Activated CD8-positive, alpha-beta T cell treated with anti-CD3 and anti-CD28 coated beads for 36 hours (primary cell): Measurements from ENCODE around the gene LRRC45. TPM values are rescaled to one million over a fixed set of nuclear protein-coding genes. Genes with fewer than 3 reads are reported as not detected.

Experiments used
- ATAC-seq: fragments of 200-7000 bp; cut with Tn5 transposase; one replicate; pipeline ENCODE4 v1.10.0; 2021; ENCODE audit warnings: mild to moderate bottlenecking, moderate library complexity
- CTCF ChIA-PET: fragments of 350-600 bp; sonication (Branson Sonifier 250); formaldehyde crosslinking; loops from one replicate; lab custom pipeline; 2021; ENCODE audit warnings: antibody characterized with exemption; lab: Charles Lee
- POLR2A ChIA-PET: fragments of 350-600 bp; sonication (Branson Sonifier 250); formaldehyde crosslinking; loops from one replicate; lab custom pipeline; 2021; ENCODE audit warnings: antibody characterized with exemption; lab: Charles Lee
- DNase-seq: peaks from one replicate; pipeline ENCODE4 v3.0.0-alpha.2; 2020
- H3K27ac Mint-ChIP-seq: one replicate; pipeline ENCODE4 v1.8.0; 2021; ENCODE audit warnings: mild to moderate bottlenecking, mixed read lengths
- H3K27me3 Mint-ChIP-seq: one replicate; pipeline ENCODE4 v1.8.0; 2021; ENCODE audit warnings: mixed read lengths
- H3K36me3 Mint-ChIP-seq: one replicate; pipeline ENCODE4 v1.8.0; 2021; ENCODE audit warnings: low read depth, mixed read lengths
- H3K4me1 Mint-ChIP-seq: one replicate; pipeline ENCODE4 v1.8.0; 2021; ENCODE audit warnings: low read depth, mixed read lengths
- H3K4me3 Mint-ChIP-seq: one replicate; pipeline ENCODE4 v1.8.0; 2021; ENCODE audit warnings: mild to moderate bottlenecking, moderate library complexity, mixed read lengths
- H3K9me3 Mint-ChIP-seq: one replicate; pipeline ENCODE4 v1.8.0; 2021; ENCODE audit warnings: mixed read lengths
- intact Hi-C: fragments of 100-400 bp; cut with micrococcal nuclease; formaldehyde crosslinking; loops from one replicate; pipeline ENCODE4 v1.10.0; 2022
- total RNA-seq, 2 experiments: library from RNA; stranded (reverse); gene quantifications; one replicate each; pipeline ENCODE4 v1.2.3, GENCODE V29; 2021
- TF ChIP-seq, protein P1 (sequence below): fragments of 200-600 bp; IDR thresholded peaks from one replicate; pipeline ENCODE4 v1.8.0; 2022; ENCODE audit warnings: antibody characterized with exemption, mild to moderate bottlenecking

LRRC45 gene
- total RNA-seq, 2 experiments from 2014 or later: 12.9 TPM

DNA sequence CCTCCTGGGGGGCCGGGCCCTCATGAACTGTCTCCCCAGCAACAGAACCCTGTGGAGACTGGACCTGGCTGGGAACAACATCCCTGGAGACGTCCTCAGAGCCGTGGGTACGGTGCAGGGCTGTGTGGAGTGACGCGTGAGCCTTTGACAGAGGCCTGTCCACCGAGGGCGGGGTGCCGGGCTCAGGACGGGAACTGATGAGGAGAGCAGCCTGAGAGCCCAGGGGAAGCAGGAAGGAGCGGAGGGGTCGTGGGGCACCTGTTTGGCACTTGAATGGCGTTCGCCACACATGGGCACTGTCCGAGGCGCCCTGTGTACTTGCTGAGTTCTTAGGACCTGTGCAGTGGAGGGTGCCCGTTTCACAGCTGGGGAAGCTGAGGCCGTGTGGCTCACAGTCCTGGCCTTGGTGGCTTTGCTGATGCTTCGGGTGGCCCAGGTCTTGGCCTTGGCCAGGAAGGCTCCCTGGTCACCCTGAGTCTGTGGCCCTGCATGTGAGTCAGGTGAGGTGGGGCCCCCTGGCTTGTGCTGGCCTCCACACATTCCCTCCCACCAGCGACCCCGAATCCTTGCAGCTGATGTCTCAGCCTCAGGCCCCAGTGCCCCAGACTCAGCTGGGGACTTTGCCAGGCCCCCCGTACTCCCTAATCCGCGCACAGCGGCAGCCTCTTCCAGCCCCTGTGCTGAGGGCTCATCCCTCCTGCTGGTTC, 2.4 kb downstream of the LRRC45 start:
- H3K9me3 Mint-ChIP-seq: no peaks in the 10 kb centered on the region
- no peak for DNase-seq
- H3K27me3 Mint-ChIP-seq: no peaks in the 10 kb centered on the region
- H3K4me3 Mint-ChIP-seq: no peak overlapping the region
- TF ChIP-seq, protein P1, sequence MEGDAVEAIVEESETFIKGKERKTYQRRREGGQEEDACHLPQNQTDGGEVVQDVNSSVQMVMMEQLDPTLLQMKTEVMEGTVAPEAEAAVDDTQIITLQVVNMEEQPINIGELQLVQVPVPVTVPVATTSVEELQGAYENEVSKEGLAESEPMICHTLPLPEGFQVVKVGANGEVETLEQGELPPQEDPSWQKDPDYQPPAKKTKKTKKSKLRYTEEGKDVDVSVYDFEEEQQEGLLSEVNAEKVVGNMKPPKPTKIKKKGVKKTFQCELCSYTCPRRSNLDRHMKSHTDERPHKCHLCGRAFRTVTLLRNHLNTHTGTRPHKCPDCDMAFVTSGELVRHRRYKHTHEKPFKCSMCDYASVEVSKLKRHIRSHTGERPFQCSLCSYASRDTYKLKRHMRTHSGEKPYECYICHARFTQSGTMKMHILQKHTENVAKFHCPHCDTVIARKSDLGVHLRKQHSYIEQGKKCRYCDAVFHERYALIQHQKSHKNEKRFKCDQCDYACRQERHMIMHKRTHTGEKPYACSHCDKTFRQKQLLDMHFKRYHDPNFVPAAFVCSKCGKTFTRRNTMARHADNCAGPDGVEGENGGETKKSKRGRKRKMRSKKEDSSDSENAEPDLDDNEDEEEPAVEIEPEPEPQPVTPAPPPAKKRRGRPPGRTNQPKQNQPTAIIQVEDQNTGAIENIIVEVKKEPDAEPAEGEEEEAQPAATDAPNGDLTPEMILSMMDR: no peak
- CTCF ChIA-PET: interaction anchor here (1.0 to 1.9 kb wide), 2 partner anchors 12 to 66 kb away, joined by 3 to 7 read pairs; partner anchors contain the start of gene DCXR
- H3K4me1 Mint-ChIP-seq: peaks cover 18% of the 10 kb centered on the region
- no peak for ATAC-seq
- intact Hi-C loops: loop anchor here (10.0 kb wide), 1 partner anchor 129 kb away; no protein-coding TSS in a partner anchor
- POLR2A ChIA-PET: interaction anchor here (1.7 kb wide), 1 partner anchor 10 kb away, joined by 6 read pairs; no protein-coding TSS in a partner anchor
- H3K27ac Mint-ChIP-seq: no peak overlapping the region
- H3K36me3 Mint-ChIP-seq: peaks cover 2% of the 10 kb centered on the region

- peaks cover 11% of the 10 kb centered on the region for H3K4me1 Mint-ChIP-seq
- H3K4me3 Mint-ChIP-seq: no peak overlapping the region
- intact Hi-C loops: loop anchor here (10.0 kb wide), 1 partner anchor 127 kb away; no protein-coding TSS in a partner anchor
- DNase-seq (no peak), ATAC-seq (no peak)
- ChIA-PET CTCF (interaction anchor here (0.9 to 2.4 kb wide), 4 partner anchors 9 to 126 kb away, joined by 3 to 6 read pairs (median 4); partner anchors contain the start of gene DCXR), POLR2A (interaction anchor here (0.9 kb wide), 1 partner anchor 325 kb away, joined by 3 read pairs; the partner anchor contains the start of gene MRPL12)
- H3K9me3 Mint-ChIP-seq: no peaks in the 10 kb centered on the region
- TF ChIP-seq, protein P1: no peak
- no peak overlapping the region for H3K27ac Mint-ChIP-seq
- no peaks in the 10 kb centered on the region for H3K27me3 Mint-ChIP-seq
- no peaks in the 10 kb centered on the region for H3K36me3 Mint-ChIP-seq
These were observed 5.1 kb downstream of the LRRC45 start for GRCh38 chr17:82028246-82028645.

DNA sequence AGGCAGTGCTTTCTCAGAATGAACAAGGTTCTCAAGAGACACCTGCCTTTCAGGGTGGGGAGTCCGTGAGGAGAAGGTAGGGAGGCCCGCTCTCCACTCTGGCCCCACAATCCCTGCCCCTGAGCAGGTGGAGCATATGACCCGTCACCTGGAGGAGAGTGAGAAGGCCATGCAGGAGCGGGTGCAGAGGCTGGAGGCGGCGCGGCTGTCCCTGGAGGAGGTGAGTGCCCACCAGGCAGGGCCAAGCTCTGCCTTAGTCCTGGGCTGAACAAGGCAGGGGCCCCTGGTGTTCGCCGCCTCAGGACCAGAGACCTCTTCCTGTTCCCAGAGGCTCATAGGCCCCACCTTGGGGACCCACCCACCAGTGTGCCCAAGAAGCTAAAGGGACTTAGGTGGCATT, 5.9 kb downstream of the LRRC45 start:
- Mint-ChIP-seq H3K27ac (no peak overlapping the region), H3K27me3 (no peaks in the 10 kb centered on the region), H3K4me3 (no peak overlapping the region), H3K4me1 (peaks cover 10% of the 10 kb centered on the region), H3K36me3 (no peaks in the 10 kb centered on the region), H3K9me3 (no peaks in the 10 kb centered on the region)
- intact Hi-C loops: loop anchor here (10.0 kb wide), 1 partner anchor 126 kb away; no protein-coding TSS in a partner anchor
- CTCF ChIA-PET: interaction anchor here (0.8 to 3.8 kb wide), 9 partner anchors 8 to 78 kb away, joined by 3 to 28 read pairs (median 10); partner anchors contain the start of genes DUS1L and FASN
- POLR2A ChIA-PET: interaction anchor here (0.9 kb wide), 1 partner anchor 92 kb away, joined by 3 read pairs; no protein-coding TSS in a partner anchor
- ATAC-seq: no peak
- TF ChIP-seq, protein P1: no peak
- DNase-seq: no peak

DNA sequence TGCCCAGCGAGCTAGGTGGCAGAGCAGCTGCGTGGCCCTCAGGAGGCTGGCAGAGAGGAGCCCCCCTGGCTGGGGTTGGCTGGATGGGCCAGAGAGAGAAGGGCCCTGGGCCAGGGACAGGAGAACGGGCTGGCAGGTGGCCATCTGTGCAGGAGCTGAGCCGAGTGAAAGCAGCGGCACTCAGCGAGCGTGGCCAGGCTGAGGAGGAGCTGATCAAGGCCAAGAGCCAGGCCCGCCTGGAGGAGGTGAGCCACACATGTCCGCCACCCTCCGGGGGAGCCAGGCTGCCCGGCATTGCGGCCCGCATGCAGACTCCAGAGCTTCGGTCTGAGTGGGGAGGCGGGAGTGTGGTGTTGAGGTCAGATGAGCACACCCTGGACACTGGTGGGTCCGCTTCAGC, 6.3 kb downstream of the LRRC45 start:
- ChIA-PET POLR2A (interaction anchor here (0.8 to 1.7 kb wide), 4 partner anchors 21 to 159 kb away, joined by 3 to 8 read pairs (median 4); partner anchors contain the start of gene ARHGDIA), CTCF (interaction anchor here (0.8 to 3.8 kb wide), 17 partner anchors 9 to 292 kb away, joined by 3 to 28 read pairs (median 7); partner anchors contain the start of genes ASPSCR1, DUS1L and FASN)
- intact Hi-C loops: loop anchor here (10.0 kb wide), 1 partner anchor 125 kb away; no protein-coding TSS in a partner anchor
- Mint-ChIP-seq H3K27ac (no peak overlapping the region), H3K9me3 (no peaks in the 10 kb centered on the region), H3K36me3 (no peaks in the 10 kb centered on the region), H3K4me1 (peaks cover 7% of the 10 kb centered on the region), H3K4me3 (no peak overlapping the region), H3K27me3 (no peaks in the 10 kb centered on the region)
- DNase-seq: no peak
- ATAC-seq: no peak
- TF ChIP-seq, protein P1: no peak
